D721Med (cell line): Measurements from ENCODE around the gene PHOSPHO2.
A peak's percentile ranks its signal among the peaks of the same experiment; 100 is the strongest.

ENCODE experiments used
- DNase-seq: peaks from one replicate; pipeline ENCODE4 v3.0.0; 2011; ENCODE audit warnings: low spot score; ENCODE audit not compliant: insufficient read length
- FAIRE-seq: peaks from 2 replicates; lab custom pipeline; 2011; peaks lifted over from hg19 to GRCh38; lab: Jason Lieb, UNC
- CTCF ChIP-seq: IDR thresholded peaks from 2 replicates; pipeline ENCODE4 v1.5.1; 2012; ENCODE audit warnings: mild to moderate bottlenecking, control low read depth; ENCODE audit not compliant: insufficient read depth; ENCODE audit errors: missing control alignments

The PHOSPHO2 gene

GRCh38 chr2:169732583-169733358, 38.5 kb downstream of the PHOSPHO2 start:
- no peak for TF ChIP-seq CTCF
- DNase-seq (no peak), FAIRE-seq (no peak)

GRCh38 chr2:169734169-169734847, 40.0 kb downstream of the PHOSPHO2 start:
- no peak for DNase-seq
- no peak for FAIRE-seq
- no peak for TF ChIP-seq CTCF

GRCh38 chr2:169735623-169736022, 41.4 kb downstream of the PHOSPHO2 start:
- DNase-seq, result no peak
- no peak for TF ChIP-seq CTCF
- FAIRE-seq, result no peak

GRCh38 chr2:169736902-169737301, 42.6 kb downstream of the PHOSPHO2 start:
- FAIRE-seq, result no peak
- no peak for TF ChIP-seq CTCF
- no peak for DNase-seq

GRCh38 chr2:169738566-169739229, 44.4 kb downstream of the PHOSPHO2 start:
- DNase-seq (no peak), FAIRE-seq (no peak)
- no peak for TF ChIP-seq CTCF

GRCh38 chr2:169739351-169739750, 45.1 kb downstream of the PHOSPHO2 start:
- DNase-seq (no peak), FAIRE-seq (no peak)
- TF ChIP-seq CTCF, result no peak

- FAIRE-seq (peak; percentile 91), DNase-seq (no peak)
- no peak for TF ChIP-seq CTCF
Measured at GRCh38 chr2:169743549-169743948, 49.3 kb downstream of the PHOSPHO2 start.
